Stimulated activated CD4-positive, alpha-beta T cell treated with anti-CD3 and anti-CD28 coated beads, Interleukin-2, amount 100 ng/mL, for 24 hours (primary cell): Measurements from ENCODE around the gene CNP.

Experiments
- DNase-seq, 2 donors: peaks; one replicate each; pipeline ENCODE4 v3.0.0-alpha.2; 2020

Gene CNP

GRCh38 chr17:41973408-41973811 lies 6.8 kb downstream of the CNP start:
- no peak for DNase-seq

GRCh38 chr17:41974031-41974430 lies 7.4 kb downstream of the CNP start:
- DNase-seq = no peak

- no peak for DNase-seq
These were observed 8.1 kb downstream of the CNP start for GRCh38 chr17:41974658-41975057.

- no peak for DNase-seq
These were observed 8.8 kb downstream of the CNP start for GRCh38 chr17:41975099-41976083.

- DNase-seq = no peak
These were observed 9.7 kb downstream of the CNP start for GRCh38 chr17:41976142-41976768.

GRCh38 chr17:41977991-41978390 lies 11.4 kb downstream of the CNP start:
- no peak for DNase-seq

- no peak for DNase-seq
These were observed 15.6 kb downstream of the CNP start for GRCh38 chr17:41982026-41982760.

- DNase-seq = no peak
These were observed 17.9 kb downstream of the CNP start for GRCh38 chr17:41984454-41984853.

- DNase-seq = no peak
These were observed 19.3 kb downstream of the CNP start for GRCh38 chr17:41985919-41986318.

- DNase-seq = no peak
These were observed 20.0 kb downstream of the CNP start for GRCh38 chr17:41986634-41987033.

GRCh38 chr17:41987642-41988041 lies 21.0 kb downstream of the CNP start:
- DNase-seq = no peak

- DNase-seq = no peak
These were observed 21.8 kb downstream of the CNP start for GRCh38 chr17:41988418-41988817.

- DNase-seq = no peak
These were observed 23.3 kb downstream of the CNP start for GRCh38 chr17:41989702-41990419.

GRCh38 chr17:41992576-41992975 lies 26.0 kb downstream of the CNP start:
- DNase-seq = no peak

- no peak for DNase-seq
These were observed 30.2 kb downstream of the CNP start for GRCh38 chr17:41996855-41997164.

- DNase-seq = no peak
These were observed 31.9 kb downstream of the CNP start for GRCh38 chr17:41998497-41998896.

- DNase-seq = no peak
These were observed 34.0 kb downstream of the CNP start for GRCh38 chr17:42000413-42001133.

GRCh38 chr17:42001729-42002128 lies 35.1 kb downstream of the CNP start:
- no peak for DNase-seq

- DNase-seq = no peak
These were observed 35.7 kb downstream of the CNP start for GRCh38 chr17:42002175-42002791.

- no peak for DNase-seq
These were observed 36.3 kb downstream of the CNP start for GRCh38 chr17:42002792-42003301.

- no peak for DNase-seq
These were observed 38.6 kb downstream of the CNP start for GRCh38 chr17:42005166-42005565.

- DNase-seq = no peak
These were observed 42.6 kb downstream of the CNP start for GRCh38 chr17:42009170-42009569.
